Prostate gland (tissue), 2 donors: ENCODE measurements around the gene GNAZ. TPM values are rescaled to one million over a fixed set of nuclear protein-coding genes. Genes with fewer than 3 reads are reported as not detected.

ENCODE experiments used
- DNase-seq: peaks from one replicate; pipeline ENCODE4 v3.0.0-alpha.2; 2019; ENCODE audit warnings: low spot score
- H3K27ac ChIP-seq, 2 donors: fragments of 200-600 bp; sonication (generic); 2 replicates each; pipeline ENCODE4 v1.5.1; 2017 to 2019
- H3K27me3 ChIP-seq: fragments of 200-600 bp; sonication (generic); replicated peaks from 2 replicates; pipeline ENCODE4 v1.5.1; 2019; ENCODE audit not compliant: insufficient read depth
- H3K36me3 ChIP-seq, 2 donors: fragments of 200-600 bp; sonication (generic); 1 replicate in 1 of 2; 2 replicates in 1 of 2; pipeline versions ENCODE4 v1.5.1 to v1.8.1; 2017 to 2019
- H3K4me1 ChIP-seq: fragments of 200-600 bp; sonication (generic); replicated peaks from 2 replicates; pipeline ENCODE4 v1.5.1; 2019
- H3K4me3 ChIP-seq, 2 donors: fragments of 200-600 bp; sonication (generic); 2 replicates each; pipeline ENCODE4 v1.5.1; 2017 to 2019
- H3K9me3 ChIP-seq: fragments of 200-600 bp; sonication (generic); 2 replicates; pipeline ENCODE4 v1.5.1; 2017
- POLR2A ChIP-seq: fragments of 450-650 bp; IDR thresholded peaks from one replicate; pipeline ENCODE4 v1.6.1; 2016; ENCODE audit warnings: antibody characterized with exemption, mild to moderate bottlenecking
- POLR2AphosphoS5 ChIP-seq: sonication (generic); formaldehyde crosslinking; IDR thresholded peaks from one replicate; pipeline ENCODE4 v1.6.1; 2017; ENCODE audit warnings: antibody characterized with exemption
- WGBS: methylation state at CpG from one replicate; pipeline ENCODE4 v1.1.5; 2018; 5-methylcytosine and 5-hydroxymethylcytosine counted together
- intact Hi-C: fragments of 100-400 bp; cut with DNase I; formaldehyde crosslinking; loops from one replicate; pipeline ENCODE4 v1.14.2; 2022
- total RNA-seq, 2 donors: library from RNA; depleted of rRNA; stranded (reverse); fragments of >200 nt; gene quantifications; one replicate each; pipeline ENCODE4 v1.1.0, GENCODE V29; 2016
- TF ChIP-seq, protein P1 (sequence below), 4 experiments: fragments of 200-600 bp in 2 of 4; fragments of 450-650 bp in 2 of 4; sonication (generic) in 2 of 4; IDR thresholded peaks; 1 replicate in 3 of 4; 2 replicates in 1 of 4; pipeline ENCODE4 v1.5.1; 2016 to 2019; ENCODE audit warnings: antibody characterized with exemption in 4 of 4, mild to moderate bottlenecking in 2 of 4, moderate library complexity in 2 of 4

The GNAZ gene
- total RNA-seq, 2 donors from 2014 or later: 5.7 to 22.6 TPM

DNA sequence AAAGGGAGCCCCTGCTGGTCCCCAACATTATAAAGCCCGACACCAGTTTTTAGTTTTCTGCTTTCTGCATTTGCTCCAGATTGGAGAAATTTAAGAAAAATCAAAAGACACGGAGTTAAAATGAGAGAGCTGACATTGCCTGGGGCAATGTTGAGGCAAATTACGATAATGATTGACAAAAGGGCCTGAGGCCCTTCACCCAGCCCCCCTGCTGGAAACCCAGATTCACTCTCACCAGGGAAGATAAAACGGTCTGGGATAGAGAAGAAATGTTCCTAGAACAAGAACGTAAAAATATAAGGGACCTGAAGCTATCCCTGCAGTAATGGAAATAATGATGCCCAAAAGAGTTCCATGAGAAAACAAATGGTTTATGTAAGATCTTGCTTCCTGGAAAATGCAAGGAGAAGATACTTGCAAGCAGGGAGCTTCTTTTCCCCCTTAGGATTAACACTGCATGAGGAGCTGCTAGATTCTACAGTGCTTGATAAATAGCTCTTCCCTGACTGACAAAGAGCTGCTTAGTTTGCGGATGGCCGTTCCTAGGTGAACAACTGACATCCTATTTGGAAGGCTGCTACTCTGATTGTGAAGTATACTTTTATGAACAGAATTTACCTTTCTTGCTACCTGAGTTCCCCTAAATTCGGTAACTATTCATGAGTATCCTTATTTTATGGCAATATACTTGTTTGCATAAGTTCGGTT is 40.6 kb upstream of the GNAZ start:
- Histone ChIP-seq H3K36me3 (no peaks in the 10 kb centered on the region), H3K4me1 (no peaks in the 10 kb centered on the region), H3K27me3 (no peaks in the 10 kb centered on the region), H3K27ac (no peak overlapping the region), H3K4me3 (no peak overlapping the region), H3K9me3 (no peaks in the 10 kb centered on the region)
- no peak for DNase-seq
- WGBS: 67% methylated on average over 9 of the region's 9 CpGs
- TF ChIP-seq, protein P1, sequence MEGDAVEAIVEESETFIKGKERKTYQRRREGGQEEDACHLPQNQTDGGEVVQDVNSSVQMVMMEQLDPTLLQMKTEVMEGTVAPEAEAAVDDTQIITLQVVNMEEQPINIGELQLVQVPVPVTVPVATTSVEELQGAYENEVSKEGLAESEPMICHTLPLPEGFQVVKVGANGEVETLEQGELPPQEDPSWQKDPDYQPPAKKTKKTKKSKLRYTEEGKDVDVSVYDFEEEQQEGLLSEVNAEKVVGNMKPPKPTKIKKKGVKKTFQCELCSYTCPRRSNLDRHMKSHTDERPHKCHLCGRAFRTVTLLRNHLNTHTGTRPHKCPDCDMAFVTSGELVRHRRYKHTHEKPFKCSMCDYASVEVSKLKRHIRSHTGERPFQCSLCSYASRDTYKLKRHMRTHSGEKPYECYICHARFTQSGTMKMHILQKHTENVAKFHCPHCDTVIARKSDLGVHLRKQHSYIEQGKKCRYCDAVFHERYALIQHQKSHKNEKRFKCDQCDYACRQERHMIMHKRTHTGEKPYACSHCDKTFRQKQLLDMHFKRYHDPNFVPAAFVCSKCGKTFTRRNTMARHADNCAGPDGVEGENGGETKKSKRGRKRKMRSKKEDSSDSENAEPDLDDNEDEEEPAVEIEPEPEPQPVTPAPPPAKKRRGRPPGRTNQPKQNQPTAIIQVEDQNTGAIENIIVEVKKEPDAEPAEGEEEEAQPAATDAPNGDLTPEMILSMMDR (IDR thresholded peaks at IDR 0.05): no peak
- no peak for TF ChIP-seq POLR2AphosphoS5
- no peak for TF ChIP-seq POLR2A
- intact Hi-C loops: no loop called here

- no peaks in the 10 kb centered on the region for H3K9me3 ChIP-seq
- no peak overlapping the region for H3K4me3 ChIP-seq
- no peaks in the 10 kb centered on the region for H3K36me3 ChIP-seq
- TF ChIP-seq POLR2AphosphoS5 (no peak), POLR2A (no peak)
- TF ChIP-seq, protein P1 (IDR thresholded peaks at IDR 0.05): no peak
- no peak for DNase-seq
- intact Hi-C loops: no loop called here
- H3K27ac ChIP-seq: no peak overlapping the region
- no peaks in the 10 kb centered on the region for H3K27me3 ChIP-seq
- H3K4me1 ChIP-seq: no peaks in the 10 kb centered on the region
- WGBS: 66% methylated on average over 4 of the region's 4 CpGs
Observed at GRCh38 chr22:23031381-23031780, 38.9 kb upstream of the GNAZ start.

- Histone ChIP-seq H3K4me1 (no peaks in the 10 kb centered on the region), H3K27me3 (no peaks in the 10 kb centered on the region), H3K9me3 (no peaks in the 10 kb centered on the region), H3K27ac (no peak overlapping the region), H3K4me3 (no peak overlapping the region), H3K36me3 (no peaks in the 10 kb centered on the region)
- no peak for DNase-seq
- intact Hi-C loops: no loop called here
- WGBS: 88% methylated on average over 1 of the region's 1 CpG
- no peak for TF ChIP-seq POLR2A
- TF ChIP-seq, protein P1 (IDR thresholded peaks at IDR 0.05): no peak
Observed at GRCh38 chr22:23031786-23032185, 38.5 kb upstream of the GNAZ start.

GRCh38 chr22:23032658-23033057 is 37.7 kb upstream of the GNAZ start:
- Histone ChIP-seq H3K27me3 (no peaks in the 10 kb centered on the region), H3K9me3 (no peaks in the 10 kb centered on the region), H3K36me3 (no peaks in the 10 kb centered on the region), H3K27ac (no peak overlapping the region), H3K4me1 (no peaks in the 10 kb centered on the region), H3K4me3 (no peak overlapping the region)
- no peak for DNase-seq
- 89% methylated on average over 4 of the region's 4 CpGs for WGBS
- TF ChIP-seq POLR2AphosphoS5 (no peak), POLR2A (no peak)
- TF ChIP-seq, protein P1 (IDR thresholded peaks at IDR 0.05): no peak
- intact Hi-C loops: no loop called here
